HG02981 (cell line): Measurements from ENCODE around the gene HCN2.

Source experiments
- ATAC-seq: cut with Tn5 transposase; IDR thresholded peaks from one replicate; pipeline ENCODE4 v1.9.1; 2021; ENCODE audit warnings: mild to moderate bottlenecking, moderate library complexity; ENCODE audit not compliant: unreplicated experiment

The HCN2 gene

GRCh38 chr19:651114-651818 is 61.6 kb downstream of the HCN2 start:
- ATAC-seq: no peak

DNA sequence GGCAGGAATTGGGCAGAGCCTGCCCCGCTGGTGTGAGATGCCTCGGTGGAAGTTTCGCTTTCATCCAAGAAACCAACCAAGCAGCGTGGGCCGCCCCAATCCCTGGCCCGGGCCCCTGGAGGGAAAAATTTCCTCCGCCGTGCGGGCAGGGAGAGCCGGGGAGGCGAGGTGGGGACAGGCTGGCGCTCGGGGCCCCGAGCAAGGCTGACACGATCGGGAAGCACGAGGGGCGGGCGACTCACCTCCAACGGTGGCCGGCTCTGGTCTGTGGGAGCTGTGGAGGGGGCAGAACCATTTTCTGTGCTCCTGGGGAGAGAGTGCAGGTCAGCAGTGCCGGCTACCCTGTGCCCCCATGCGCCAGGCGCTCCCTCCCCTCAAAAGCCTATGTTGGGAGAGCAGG is 62.3 kb downstream of the HCN2 start:
- no peak for ATAC-seq

GRCh38 chr19:652467-653389 is 63.0 kb downstream of the HCN2 start:
- ATAC-seq: no peak

GRCh38 chr19:653425-653824 is 63.7 kb downstream of the HCN2 start:
- ATAC-seq: no peak

- ATAC-seq: no peak
Observed at GRCh38 chr19:655691-656090, 66.0 kb downstream of the HCN2 start.

DNA sequence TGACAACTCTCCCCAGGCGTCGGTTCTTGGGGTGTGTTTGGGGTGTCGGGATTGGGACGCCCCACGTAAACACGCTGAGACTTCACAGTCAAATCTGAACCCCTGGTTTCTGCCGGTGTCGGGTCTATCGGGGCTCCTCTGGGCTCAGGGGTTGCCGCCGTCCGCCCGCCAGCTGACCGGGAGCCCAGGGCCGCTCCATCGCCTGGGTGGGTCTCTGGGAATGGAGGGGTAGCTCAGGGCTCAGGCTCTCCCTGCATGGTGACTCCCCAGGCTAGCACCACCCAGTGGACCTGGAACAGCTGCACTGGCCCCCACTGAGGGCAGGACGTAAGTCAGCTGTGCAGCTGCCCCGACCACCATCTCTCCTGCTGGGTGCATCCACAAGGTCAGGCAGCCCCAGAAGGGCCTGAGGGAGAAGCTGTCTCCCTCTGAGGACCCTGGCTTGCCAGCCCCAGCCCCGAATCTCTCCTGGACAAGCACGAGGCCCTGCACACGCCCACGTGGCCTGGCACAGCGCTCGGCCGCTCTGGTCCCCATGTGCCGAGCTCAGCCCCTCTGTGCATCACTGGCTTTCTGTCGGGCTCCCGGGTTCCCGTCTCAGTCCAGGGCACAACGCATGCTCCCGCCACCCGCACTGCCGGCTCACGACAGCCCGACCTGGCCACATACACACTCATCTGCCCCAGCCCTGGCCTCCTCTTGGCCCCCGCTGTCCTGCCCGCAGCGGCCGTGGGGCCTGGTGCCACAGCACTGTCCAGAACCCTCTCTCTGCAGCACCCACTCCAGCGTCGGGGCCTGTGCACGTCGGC is 67.3 kb downstream of the HCN2 start:
- ATAC-seq: no peak

DNA sequence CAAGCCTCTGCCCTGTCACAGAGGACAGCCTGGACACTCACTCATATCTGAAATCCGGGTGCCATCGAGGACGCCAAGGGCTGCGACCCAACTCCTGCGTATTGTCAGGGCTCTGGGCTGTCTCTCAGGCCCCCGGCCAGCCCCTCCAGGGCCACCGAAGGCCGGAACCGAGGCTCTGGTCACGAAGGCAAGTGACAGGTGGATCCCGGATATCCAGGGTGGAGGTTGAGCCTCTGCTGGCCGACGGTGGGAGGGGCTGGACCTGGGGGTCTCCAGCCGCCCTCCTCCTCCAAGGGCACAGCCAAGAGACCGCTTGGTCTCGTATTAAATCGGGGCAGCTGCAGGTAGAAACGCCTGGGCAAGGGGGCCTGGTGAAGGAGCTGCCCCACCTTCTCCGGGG is 67.9 kb downstream of the HCN2 start:
- ATAC-seq: no peak

DNA sequence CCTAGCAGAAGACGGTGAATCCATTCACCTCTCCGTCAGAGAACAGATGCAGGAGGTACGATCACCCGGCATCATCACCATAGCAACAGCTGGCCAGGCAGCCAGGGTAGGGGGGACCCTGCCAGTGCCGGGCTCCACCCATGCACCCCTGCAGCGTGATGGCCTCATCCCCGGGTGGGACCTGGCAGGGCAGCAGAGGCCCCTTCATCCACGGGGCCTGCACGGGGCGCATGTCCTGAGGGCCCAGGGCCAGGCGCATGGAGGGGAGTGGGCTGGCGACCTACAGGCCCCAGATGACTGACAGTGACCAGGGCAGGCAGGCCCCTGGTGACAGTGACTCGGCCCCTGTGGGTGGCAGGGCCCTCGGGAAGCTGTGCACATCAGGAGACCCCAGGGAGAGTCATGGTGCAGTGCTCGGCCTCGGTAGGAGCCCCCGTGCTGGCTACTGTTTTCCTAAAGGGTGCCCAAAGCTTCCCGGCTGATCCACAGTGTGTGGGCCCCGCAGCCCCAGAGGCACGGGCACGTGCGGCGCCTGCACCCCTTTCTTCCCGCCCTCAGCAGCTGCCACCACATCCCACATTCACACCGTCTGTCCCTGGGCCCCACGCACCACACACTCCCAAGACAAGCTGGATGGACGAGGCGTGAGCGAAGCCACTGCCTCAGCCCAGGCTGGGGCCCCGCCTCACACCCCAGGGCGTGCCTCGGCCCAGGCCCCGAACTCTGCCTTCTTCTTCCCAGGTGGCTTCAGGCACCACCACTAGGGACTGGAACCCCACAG is 68.6 kb downstream of the HCN2 start:
- ATAC-seq: no peak

GRCh38 chr19:658916-659839 is 69.5 kb downstream of the HCN2 start:
- no peak for ATAC-seq

GRCh38 chr19:660793-661426 is 71.2 kb downstream of the HCN2 start:
- no peak for ATAC-seq

GRCh38 chr19:661427-662196 is 71.9 kb downstream of the HCN2 start:
- no peak for ATAC-seq

- peak; percentile 5 for ATAC-seq
Observed at GRCh38 chr19:662207-662961, 72.7 kb downstream of the HCN2 start.

- ATAC-seq: peak; percentile 52
Observed at GRCh38 chr19:662962-663681, 73.4 kb downstream of the HCN2 start, which contains the start of gene RNF126. Gene RNF126, minus strand, starts transcription at chr19:663214. Its CDS starts 93 bp downstream, at chr19:663121.

- no peak for ATAC-seq
Observed at GRCh38 chr19:663682-664117, 74.0 kb downstream of the HCN2 start.

GRCh38 chr19:664913-665443 is 75.3 kb downstream of the HCN2 start:
- no peak for ATAC-seq
